K562 (cell line): ENCODE measurements around the gene NDUFAF2. TPM values are rescaled to one million over a fixed set of nuclear protein-coding genes. Genes with fewer than 3 reads are reported as not detected.

Experiments
- ATAC-seq: fragments of 200-7000 bp; cut with Tn5 transposase; 3 replicates; pipeline ENCODE4 v1.9.1; 2020; ENCODE audit warnings: moderate library complexity
- BruUV-seq: library from RNA; stranded (reverse); fragments of 400-500 nt; replicated peaks from 2 replicates; lab custom pipeline; 2021; lab: Mats Ljungman, UMichigan
- CTCF ChIA-PET: fragments of 300-600 bp; formaldehyde crosslinking; extraction: SDS; loops from one replicate; lab custom pipeline; 2021; ENCODE audit warnings: low intra/inter-chr PET ratio; lab: Yijun Ruan, JAX
- POLR2A ChIA-PET: fragments of 300-600, 350-650 bp; sonication (Branson Sonifier 250); formaldehyde crosslinking; extraction: SDS; loops from one replicate; lab custom pipeline; 2021; ENCODE audit warnings: antibody characterized with exemption, inconsistent platforms; lab: Yijun Ruan, JAX
- DNase-seq, 4 experiments: peaks; one replicate each; pipeline versions ENCODE4 v3.0.0 to v3.0.0-alpha.2; 2011 to 2018; ENCODE audit warnings: low spot score in 3 of 4, mixed read lengths in 3 of 4; ENCODE audit errors: extremely low read depth in 1 of 4
- FAIRE-seq: peaks from 2 replicates; lab custom pipeline; 2011; peaks lifted over from hg19 to GRCh38; lab: Jason Lieb, UNC
- H2AFZ ChIP-seq: 2 replicates; pipeline ENCODE4 v1.6.0; 2011; ENCODE audit warnings: low read depth, low read length, control low read depth, inconsistent platforms
- H3K27ac ChIP-seq: fragments of 200-600 bp; 3 replicates; pipeline ENCODE4 v1.8.0; 2011; ENCODE audit warnings: low read depth, mild to moderate bottlenecking, control low read depth, inconsistent platforms, low read length, moderate library complexity, mixed read lengths; ENCODE audit errors: extremely low read depth
- H3K27me3 ChIP-seq, 2 experiments: fragments of 300-600 bp in 1 of 2; 2 replicates in 1 of 2; 3 replicates in 1 of 2; pipeline versions ENCODE4 v1.6.0 to v1.8.0; 2011; ENCODE audit warnings: inconsistent platforms in 2 of 2, low read length in 2 of 2, mild to moderate bottlenecking in 1 of 2, mixed read lengths in 1 of 2, moderate library complexity in 1 of 2; ENCODE audit not compliant: control insufficient read depth in 2 of 2, insufficient read depth in 2 of 2
- H3K36me3 ChIP-seq: fragments of 300-600 bp; 3 replicates; pipeline ENCODE4 v1.8.0; 2011; ENCODE audit warnings: mild to moderate bottlenecking, low read length, inconsistent platforms; ENCODE audit not compliant: control insufficient read depth, insufficient read depth
- H3K4me1 ChIP-seq, 2 experiments: fragments of 200-600 bp in 1 of 2; replicated peaks in 1 of 2; 2 replicates in 1 of 2; 3 replicates in 1 of 2; pipeline versions ENCODE4 v1.5.1 to v1.8.0; 2011; ENCODE audit warnings: inconsistent platforms in 2 of 2, low read length in 2 of 2, mild to moderate bottlenecking in 1 of 2, mixed read lengths in 1 of 2, moderate library complexity in 1 of 2; ENCODE audit not compliant: control insufficient read depth in 2 of 2, insufficient read depth in 2 of 2
- H3K4me2 ChIP-seq: 2 replicates; pipeline ENCODE4 v1.6.1; 2011; ENCODE audit warnings: low read length, control low read depth, inconsistent platforms, mixed read lengths; ENCODE audit not compliant: insufficient read depth
- H3K4me3 ChIP-seq: fragments of 200-600 bp; sonication (generic), shearing (Covaris generic); 2 replicates; pipeline ENCODE4 v1.5.1; 2016; ENCODE audit warnings: control low read depth, inconsistent platforms
- H3K79me2 ChIP-seq: fragments of 200-600 bp; 3 replicates; pipeline ENCODE4 v1.8.0; 2011; ENCODE audit warnings: low read length, inconsistent platforms; ENCODE audit not compliant: control insufficient read depth, insufficient read depth
- H3K9ac ChIP-seq, 2 experiments: 2 replicates each; pipeline versions ENCODE4 v1.6.0 to v1.6.1; 2011; ENCODE audit warnings: low read depth in 2 of 2, low read length in 2 of 2, control low read depth in 1 of 2, inconsistent platforms in 1 of 2, mild to moderate bottlenecking in 1 of 2, mixed read lengths in 1 of 2; ENCODE audit not compliant: insufficient read depth in 1 of 2
- H3K9me1 ChIP-seq: one replicate; pipeline ENCODE4 v1.6.0; 2011; ENCODE audit warnings: inconsistent platforms, mild to moderate bottlenecking, low read length, moderate library complexity; ENCODE audit not compliant: control insufficient read depth, insufficient read depth
- H3K9me3 ChIP-seq: replicated peaks from 2 replicates; pipeline ENCODE4 v1.5.1; 2011; ENCODE audit warnings: low read depth, low read length, inconsistent platforms; ENCODE audit not compliant: control insufficient read depth, insufficient read depth
- H4K20me1 ChIP-seq: replicated peaks from 2 replicates; pipeline ENCODE4 v1.6.1; 2011; ENCODE audit warnings: low read length, inconsistent platforms, mixed read lengths; ENCODE audit not compliant: control insufficient read depth, insufficient read depth
- CHAMP1 ChIP-seq: fragments of 450-650 bp; IDR thresholded peaks from 2 replicates; pipeline ENCODE4 v1.6.1; 2016; ENCODE audit warnings: mild to moderate bottlenecking
- PHB ChIP-seq: fragments of 250-450 bp; sonication (Bioruptor Pico); IDR thresholded peaks from 2 replicates; pipeline ENCODE4 v1.5.0; 2021
- RAD51 ChIP-seq: fragments of 450-650 bp; IDR thresholded peaks from 2 replicates; pipeline ENCODE4 v1.7.1; 2016; ENCODE audit warnings: low read depth, mild to moderate bottlenecking, borderline replicate concordance
- REST ChIP-seq, 2 experiments: fragments of 450-650 bp; formaldehyde crosslinking in 1 of 2; IDR thresholded peaks; 2 replicates each; pipeline versions ENCODE4 v1.4.0 to v1.6.1; 2014 to 2020; ENCODE audit warnings: mild to moderate bottlenecking in 2 of 2, borderline replicate concordance in 1 of 2, low read depth in 1 of 2
- TEAD1 ChIP-seq, 2 experiments: fragments of 450-650 bp in 1 of 2; sonication (generic) in 1 of 2; formaldehyde crosslinking; IDR thresholded peaks; 2 replicates each; pipeline versions ENCODE4 v1.4.0 to v1.8.0; 2020 to 2022; ENCODE audit warnings: mild to moderate bottlenecking in 2 of 2, missing genetic modification reagents in 1 of 2
- ZBTB43 ChIP-seq: sonication (generic); formaldehyde crosslinking; IDR thresholded peaks from 2 replicates; pipeline ENCODE4 v1.8.0; 2023; ENCODE audit warnings: mild to moderate bottlenecking, missing genetic modification reagents
- WGBS: fragments of 100-300 bp; shearing (Covaris generic); methylation state at CpG from one replicate; pipeline ENCODE4 v1.1.6; 2016; ENCODE audit warnings: low coverage, mixed read lengths; ENCODE audit not compliant: insufficient coverage; ENCODE audit errors: missing lambda C conversion rate; 5-methylcytosine and 5-hydroxymethylcytosine counted together
- in situ Hi-C: fragments of 300-500 bp; cut with MboI; formaldehyde crosslinking; loops from 4 replicates; pipeline ENCODE4 v1.15.0; 2018; ENCODE audit warnings: inconsistent platforms, mixed read lengths
- intact Hi-C: fragments of 100-400 bp; cut with micrococcal nuclease; formaldehyde crosslinking; loops from 2 replicates; pipeline ENCODE4 v1.14.2; 2022
- polyA plus RNA-seq, 8 experiments: library from polyadenylated mRNA; depleted of rRNA in 4 of 8; stranded (reverse) in 5 of 8; unstranded in 3 of 8; fragments of >200 nt; fragmentation: Nextera tagmentation in 2 of 8; fragmentation: Illumina TruSeq in 1 of 8; extraction: Ambion mirVana in 2 of 8; extraction: Trizol in 1 of 8; gene quantifications; 2 replicates each; pipeline versions ENCODE4 v1.2.1 to v1.2.3, GENCODE V29; 2011 to 2014; ENCODE audit warnings: inconsistent platforms in 1 of 8, missing spikeins in 1 of 8
- total RNA-seq, 7 experiments: library from RNA; depleted of rRNA in 6 of 7; stranded (reverse); fragments of >200 nt in 6 of 7; fragmentation: Illumina TruSeq in 2 of 7; extraction: Trizol in 2 of 7; gene quantifications; 2 replicates each; pipeline versions ENCODE4 v1.2.1 to v1.2.3, GENCODE V29; 2011 to 2021; ENCODE audit warnings: low replicate concordance in 1 of 7

Gene NDUFAF2
- total and polyA plus RNA-seq, 9 of the 15 experiments (the other 6 are each of a cell fraction or from before 2014, with no cell fraction given) = 56.0 to 155 (median 95.9) TPM

- Histone ChIP-seq H3K79me2 (0 out of 3 replicates have a peak, but pooled peaks cover 3% of the 10 kb centered on the region), H3K36me3 (no peaks in the 10 kb centered on the region), H3K9ac (no peak overlapping the region), H3K4me1 (peaks cover 0 to 2% of the 10 kb centered on the region in 2 experiments; a peak in 1 of 5 replicates), H2AFZ (no peak overlapping the region), H3K27me3 (no peaks in the 10 kb centered on the region), H3K9me3 (no peaks in the 10 kb centered on the region), H3K9me1 (no peaks in the 10 kb centered on the region), H4K20me1 (no peaks in the 10 kb centered on the region; the same call in 1 of the 2 replicates), H3K27ac (no peak overlapping the region), H3K4me3 (no peak overlapping the region), H3K4me2 (no peak overlapping the region)
- ChIA-PET CTCF (no interaction called here), POLR2A (interaction anchor here (0.9 to 2.4 kb wide), 3 partner anchors 9 to 14 kb away, joined by 3 to 5 read pairs (median 4); no protein-coding TSS in a partner anchor)
- in situ Hi-C loops = no loop called here
- peak; percentile 14 to 35 (median 21) for DNase-seq
- peak; percentile 92 for ATAC-seq
- intact Hi-C loops = no loop called here
- no TSS peak for BruUV-seq
- no peak for FAIRE-seq
- 55% methylated on average over 5 of the region's 5 CpGs for WGBS
- TF ChIP-seq TEAD1 (CRISPR knock-in tag; IDR thresholded peaks at IDR 0.05) (peak in 1 of 2 experiments; percentile 84; a peak in 1 of 4 replicates), REST (IDR thresholded peaks at IDR 0.05; ENCODE audit: borderline replicate concordance) (0 out of 2 replicates have a peak, but pooled peaks have one; percentile 9), REST (CRISPR knock-in tag; IDR thresholded peaks at IDR 0.05; ENCODE audit: low read depth) (no peak), PHB (CRISPR knock-in tag) (no peak), CHAMP1 (no peak), RAD51 (no peak), ZBTB43 (CRISPR knock-in tag) (no peak)
Measured at GRCh38 chr5:61010467-61011454, 65.8 kb downstream of the NDUFAF2 start.
